ENCODE measurements around the gene PTPN21.

DNA sequence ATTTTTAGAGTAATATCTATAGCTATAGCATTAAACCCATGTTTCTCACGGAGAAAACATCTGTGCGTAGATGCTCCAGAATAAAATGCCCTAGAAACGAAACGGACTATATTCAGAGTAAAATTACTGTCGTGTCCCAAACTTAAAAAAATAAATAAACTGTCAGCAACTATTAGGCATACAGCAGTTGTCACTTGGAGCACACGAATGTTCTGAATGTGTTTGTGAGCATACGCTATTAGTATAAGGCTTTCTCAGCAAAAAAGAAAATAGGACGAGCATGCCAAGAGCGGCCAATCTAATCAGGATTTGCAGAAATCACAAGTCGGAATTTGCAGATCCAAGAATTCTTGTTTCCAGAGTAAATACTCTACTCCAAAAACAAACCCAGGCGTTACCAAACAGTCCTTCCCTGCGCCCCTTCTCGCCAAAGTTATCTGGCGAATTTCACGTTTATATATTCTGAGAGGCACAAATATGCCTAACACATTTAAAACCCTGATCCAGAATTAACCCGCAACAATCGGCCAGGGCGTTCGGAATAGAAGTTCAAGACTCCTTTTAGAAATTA, 836 bp downstream of the PTPN21 start:
- no peak for TF ChIP-seq CTCF (IDR thresholded peaks at IDR 0.05)
- no peak for TF ChIP-seq POLR2A (IDR thresholded peaks at IDR 0.05)
